Liver (tissue), 9 donors: ENCODE data around the gene SYK. TPM values are rescaled to one million over a fixed set of nuclear protein-coding genes. Genes with fewer than 3 reads are reported as not detected.

ENCODE experiments used
- DNase-seq: peaks from one replicate; pipeline ENCODE4 v3.0.0-alpha.2; 2017; ENCODE audit warnings: low spot score
- H3K27ac ChIP-seq, 2 donors: one replicate each; pipeline ENCODE4 v1.7.0; 2013; ENCODE audit warnings: inconsistent platforms in 2 of 2, low read length in 2 of 2, control low read depth in 1 of 2, low read depth in 1 of 2, mild to moderate bottlenecking in 1 of 2
- H3K27me3 ChIP-seq, 4 donors: one replicate each; pipeline versions ENCODE4 v1.6.1 to v1.7.0; 2013; ENCODE audit warnings: low read length in 3 of 4, inconsistent platforms in 1 of 4, mild to moderate bottlenecking in 1 of 4, moderate library complexity in 1 of 4; ENCODE audit not compliant: control insufficient read depth in 4 of 4, insufficient read depth in 4 of 4
- H3K36me3 ChIP-seq, 4 donors: one replicate each; pipeline versions ENCODE4 v1.6.1 to v1.7.0; 2013; ENCODE audit warnings: low read length in 3 of 4, mild to moderate bottlenecking in 3 of 4, low read depth in 1 of 4, moderate library complexity in 1 of 4; ENCODE audit not compliant: control insufficient read depth in 4 of 4, insufficient read depth in 3 of 4
- H3K4me1 ChIP-seq, 4 donors: one replicate each; pipeline versions ENCODE4 v1.6.1 to v1.7.0; 2013; ENCODE audit warnings: low read length in 3 of 4, mild to moderate bottlenecking in 3 of 4, moderate library complexity in 1 of 4; ENCODE audit not compliant: control insufficient read depth in 4 of 4, insufficient read depth in 4 of 4
- H3K4me3 ChIP-seq, 3 donors: one replicate each; pipeline versions ENCODE4 v1.6.1 to v1.7.0; 2013; ENCODE audit warnings: low read length in 3 of 3, control low read depth in 1 of 3, low read depth in 1 of 3, mild to moderate bottlenecking in 1 of 3
- H3K9ac ChIP-seq, 2 donors: one replicate each; pipeline ENCODE4 v1.7.0; 2013; ENCODE audit warnings: low read length in 2 of 2, mild to moderate bottlenecking in 2 of 2, moderate library complexity in 2 of 2, control low read depth in 1 of 2, low read depth in 1 of 2
- H3K9me3 ChIP-seq, 4 donors: one replicate each; pipeline versions ENCODE4 v1.6.1 to v1.7.0; 2013; ENCODE audit warnings: low read length in 3 of 4; ENCODE audit not compliant: control insufficient read depth in 4 of 4
- CTCF ChIP-seq: fragments of 150-350 bp; IDR thresholded peaks from 2 replicates; pipeline ENCODE4 v1.5.1; 2017; ENCODE audit warnings: improper control_type of control experiment, low read depth, low read length; ENCODE audit not compliant: missing input control
- EGR1 ChIP-seq, 2 donors: IDR thresholded peaks; 2 replicates each; pipeline ENCODE4 v1.6.1; 2016 to 2018; ENCODE audit warnings: antibody characterized with exemption in 2 of 2, low read depth in 2 of 2
- FOXA2 ChIP-seq: IDR thresholded peaks from 2 replicates; pipeline ENCODE4 v1.6.1; 2016; ENCODE audit warnings: antibody characterized with exemption
- GABPA ChIP-seq, 2 donors: IDR thresholded peaks in 1 of 2; conservative IDR thresholded peaks in 1 of 2; 2 replicates each; pipeline ENCODE4 v1.6.1; 2016; ENCODE audit warnings: antibody characterized with exemption in 2 of 2, mild to moderate bottlenecking in 1 of 2, moderate library complexity in 1 of 2
- HNF4A ChIP-seq, 2 donors: conservative IDR thresholded peaks; 2 replicates each; pipeline ENCODE4 v1.6.1; 2016; ENCODE audit warnings: antibody characterized with exemption in 2 of 2, mild to moderate bottlenecking in 2 of 2
- HNF4G ChIP-seq: IDR thresholded peaks from 2 replicates; pipeline ENCODE4 v1.6.1; 2016; ENCODE audit warnings: antibody characterized with exemption
- JUND ChIP-seq, 2 donors: IDR thresholded peaks; 2 replicates each; pipeline ENCODE4 v1.6.1; 2016; ENCODE audit warnings: antibody characterized with exemption in 2 of 2
- MAX ChIP-seq: IDR thresholded peaks from 2 replicates; pipeline ENCODE4 v1.6.1; 2016; ENCODE audit warnings: antibody characterized with exemption
- NR2F2 ChIP-seq: IDR thresholded peaks from 2 replicates; pipeline ENCODE4 v1.6.1; 2016; ENCODE audit warnings: antibody characterized with exemption
- RAD21 ChIP-seq, 2 donors: IDR thresholded peaks; 2 replicates each; pipeline ENCODE4 v1.6.1; 2016; ENCODE audit warnings: antibody characterized with exemption in 2 of 2, mild to moderate bottlenecking in 2 of 2
- RXRA ChIP-seq, 2 donors: IDR thresholded peaks; 2 replicates each; pipeline ENCODE4 v1.6.1; 2017 to 2018; ENCODE audit warnings: antibody characterized with exemption in 2 of 2, mild to moderate bottlenecking in 1 of 2
- ZBTB33 ChIP-seq: IDR thresholded peaks from 2 replicates; pipeline ENCODE4 v1.6.1; 2016; ENCODE audit warnings: antibody characterized with exemption
- WGBS: extraction: QIAGEN DNeasy Blood & Tissue Kit; methylation state at CpG from one replicate; pipeline ENCODE4 v1.1.7; 2013; 5-methylcytosine and 5-hydroxymethylcytosine counted together
- polyA plus RNA-seq, 2 donors: library from polyadenylated mRNA; stranded (reverse) in 1 of 2; unstranded in 1 of 2; fragments of 200-250 nt in 1 of 2; fragments of >200 nt in 1 of 2; fragmentation: Nextera tagmentation in 1 of 2; extraction: Ambion mirVana in 1 of 2; gene quantifications; one replicate each; pipeline versions ENCODE4 v1.2.1 to v1.2.3, GENCODE V29; 2013 to 2015
- total RNA-seq, 2 donors: library from RNA; depleted of rRNA; stranded (reverse); fragments of >200 nt; gene quantifications; one replicate each; pipeline ENCODE4 v1.2.3, GENCODE V29; 2014
- donor health status: healthy.
- donor health status: healthy.
- donor health status: healthy.
- donor health status: healthy.
- donor health status: healthy.

Gene SYK
- total and polyA plus RNA-seq, 4 donors, result 2.0 to 15.4 (median 4.1) TPM

DNA sequence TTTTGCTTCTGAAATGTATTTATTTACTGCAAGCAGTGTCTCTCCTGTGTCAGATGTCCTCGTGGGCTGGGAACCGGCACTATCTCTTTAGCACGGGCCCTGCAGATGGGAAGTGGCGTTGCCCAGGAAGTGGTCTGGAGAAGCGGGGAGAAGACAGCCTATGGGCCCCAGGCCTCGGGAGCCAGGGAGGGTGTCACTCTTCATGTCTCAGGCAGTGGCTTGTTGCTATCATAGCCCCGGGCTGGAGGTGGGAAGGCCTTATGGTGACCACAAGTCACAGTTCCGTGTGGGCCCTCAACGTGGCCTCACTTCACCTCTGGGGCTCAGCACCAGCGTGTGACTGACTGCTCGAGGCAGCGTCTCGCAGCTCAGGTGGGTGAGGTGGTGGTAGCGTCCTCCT is 41.4 kb downstream of the SYK start (continued):
- TF ChIP-seq ZBTB33 (no peak), RAD21 (IDR thresholded peaks at IDR 0.05) (no peak)

- 73% methylated on average over 6 of the region's 6 CpGs for WGBS
- no peak for DNase-seq
These were observed 41.9 kb downstream of the SYK start for GRCh38 chr9:90843525-90843924.

DNA sequence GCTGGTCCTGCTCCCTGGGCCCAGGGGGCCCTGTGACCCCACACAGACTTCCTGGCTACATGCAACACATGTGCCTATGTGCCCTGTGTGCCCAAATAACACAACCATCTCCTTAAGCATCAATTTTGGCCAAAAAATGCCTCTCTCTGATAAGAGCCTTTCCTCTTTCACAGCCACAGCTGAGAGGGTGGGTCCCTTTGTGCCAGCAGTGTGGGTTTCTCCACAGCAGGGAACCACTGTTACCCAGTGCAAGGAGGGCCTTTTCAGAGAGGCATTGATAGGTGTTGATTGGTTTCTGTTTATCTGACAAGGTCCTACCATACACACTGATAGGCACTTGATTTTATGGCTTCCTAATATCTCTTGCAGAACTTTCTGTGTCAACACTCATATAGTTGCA is 42.7 kb downstream of the SYK start:
- Histone ChIP-seq H3K36me3 (peaks cover 0 to 2% (median under 1%) of the 10 kb centered on the region in 4 donors), H3K9me3 (no peaks in the 10 kb centered on the region), H3K4me3 (no peak overlapping the region), H3K27ac (no peak overlapping the region), H3K9ac (no peak overlapping the region), H3K27me3 (no peaks in the 10 kb centered on the region), H3K4me1 (no peaks in the 10 kb centered on the region)
- TF ChIP-seq MAX, result no peak
- TF ChIP-seq ZBTB33, result no peak
- TF ChIP-seq RAD21 (IDR thresholded peaks at IDR 0.05), result no peak
- no peak for TF ChIP-seq JUND (IDR thresholded peaks at IDR 0.05)
- TF ChIP-seq HNF4G, result no peak
- no peak for TF ChIP-seq NR2F2
- TF ChIP-seq CTCF, result no peak
- DNase-seq, result no peak

More at GRCh38 chr9:90843525-90843924, 41.9 kb downstream of the SYK start:
- H3K9me3 ChIP-seq, result no peaks in the 10 kb centered on the region
- TF ChIP-seq EGR1 (IDR thresholded peaks at IDR 0.05; ENCODE audit: low read depth in 2 of 2), result no peak
- no peak for TF ChIP-seq RAD21 (IDR thresholded peaks at IDR 0.05)
- TF ChIP-seq NR2F2, result no peak
- no peak for TF ChIP-seq GABPA (IDR thresholded peaks at IDR 0.05 in 1 of 2, conservative IDR thresholded peaks at IDR 0.05 in 1 of 2)
- no peak for TF ChIP-seq JUND (IDR thresholded peaks at IDR 0.05)
- no peak for TF ChIP-seq HNF4A (conservative IDR thresholded peaks at IDR 0.05)
- TF ChIP-seq ZBTB33, result no peak
- no peak for TF ChIP-seq RXRA (IDR thresholded peaks at IDR 0.05)
- TF ChIP-seq FOXA2, result no peak
- H3K36me3 ChIP-seq, result peaks cover 0 to 2% (median under 1%) of the 10 kb centered on the region in 4 donors
- no peaks in the 10 kb centered on the region for H3K27me3 ChIP-seq
- H3K4me1 ChIP-seq, result no peaks in the 10 kb centered on the region
- H3K27ac ChIP-seq, result no peak overlapping the region
- no peak overlapping the region for H3K9ac ChIP-seq
- no peak overlapping the region for H3K4me3 ChIP-seq
